HFFc6 (cell line): ENCODE results near the gene FREM1. TPM values are rescaled to one million over a fixed set of nuclear protein-coding genes. Genes with fewer than 3 reads are reported as not detected.

Experiments used
- DNase-seq: peaks from one replicate; pipeline ENCODE4 v3.0.0-alpha.2; 2018
- H3K27ac Mint-ChIP-seq: 2 replicates; pipeline ENCODE4 v1.8.0; 2020; ENCODE audit warnings: mild to moderate bottlenecking, mixed read lengths
- H3K27me3 Mint-ChIP-seq: 2 replicates; pipeline ENCODE4 v1.8.0; 2021; ENCODE audit warnings: mild to moderate bottlenecking, moderate library complexity, mixed read lengths; ENCODE audit not compliant: insufficient read depth
- H3K36me3 Mint-ChIP-seq: 2 replicates; pipeline ENCODE4 v1.8.0; 2021; ENCODE audit warnings: low read depth, mixed read lengths
- H3K4me1 Mint-ChIP-seq: 2 replicates; pipeline ENCODE4 v1.8.0; 2020; ENCODE audit warnings: low read depth, mixed read lengths
- H3K4me3 Mint-ChIP-seq: 2 replicates; pipeline ENCODE4 v1.8.0; 2020; ENCODE audit warnings: mild to moderate bottlenecking, moderate library complexity, mixed read lengths
- H3K9me3 Mint-ChIP-seq: 2 replicates; pipeline ENCODE4 v1.8.0; 2020; ENCODE audit warnings: mild to moderate bottlenecking, mixed read lengths
- CTCF ChIP-seq: fragments of 200-600 bp; sonication (generic); IDR thresholded peaks from 2 replicates; pipeline ENCODE4 v1.5.0; 2021; ENCODE audit warnings: antibody characterized with exemption, mild to moderate bottlenecking
- total RNA-seq, 6 experiments: library from RNA; stranded (reverse); fragmentation: NEBNext Ultra II Directional; extraction: Animal tissue kit (Norgen Biotek cat#: 25700); gene quantifications; 2 replicates in 1 of 6; 3 replicates in 5 of 6; pipeline ENCODE4 v1.2.3, GENCODE V29; 2021

FREM1 gene
- total RNA-seq, 6 experiments from 2014 or later = 0.03 to 0.16 (median 0.06) TPM; not detected in 2

DNA sequence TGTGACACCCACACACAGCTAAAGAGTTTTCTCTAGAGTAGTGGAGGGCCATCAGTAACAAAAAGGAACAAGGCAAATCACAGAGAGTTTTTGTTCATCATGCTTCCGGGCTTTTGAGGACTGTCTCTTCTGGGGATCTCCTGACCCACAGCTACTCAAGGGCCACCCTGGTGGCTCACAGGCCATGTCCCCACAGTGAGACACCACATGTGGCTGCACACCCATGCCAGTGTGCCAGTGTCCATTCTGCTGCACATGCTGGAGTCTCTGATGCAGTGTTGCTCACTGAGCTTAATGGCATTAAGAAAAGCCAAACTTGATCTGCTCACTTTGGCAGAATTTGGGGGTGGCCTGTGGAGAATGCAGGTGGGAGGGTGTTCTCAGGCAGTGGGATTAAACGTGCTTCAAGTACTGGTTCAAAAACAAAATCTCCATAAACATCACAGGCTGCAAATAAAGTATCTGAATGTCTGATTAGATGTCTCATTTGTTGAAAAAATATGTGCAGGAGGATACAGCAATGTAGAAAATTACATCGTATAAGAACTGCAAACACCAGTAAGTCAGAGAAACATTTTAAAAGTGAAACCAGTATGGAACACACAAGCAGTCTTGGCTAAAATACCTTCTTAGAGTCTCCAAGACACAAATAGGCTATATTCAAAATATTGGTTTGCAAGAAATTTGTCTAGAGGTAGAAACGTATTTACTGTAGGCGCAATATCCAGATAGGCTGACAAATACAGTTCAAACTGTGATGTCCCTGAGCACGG lies 11.0 kb downstream of the FREM1 start:
- Mint-ChIP-seq H3K36me3 (no peaks in the 10 kb centered on the region), H3K27me3 (no peaks in the 10 kb centered on the region), H3K9me3 (peaks cover 24% of the 10 kb centered on the region), H3K27ac (no peak overlapping the region), H3K4me1 (no peaks in the 10 kb centered on the region), H3K4me3 (no peak overlapping the region)
- no peak for TF ChIP-seq CTCF
- DNase-seq = no peak

DNA sequence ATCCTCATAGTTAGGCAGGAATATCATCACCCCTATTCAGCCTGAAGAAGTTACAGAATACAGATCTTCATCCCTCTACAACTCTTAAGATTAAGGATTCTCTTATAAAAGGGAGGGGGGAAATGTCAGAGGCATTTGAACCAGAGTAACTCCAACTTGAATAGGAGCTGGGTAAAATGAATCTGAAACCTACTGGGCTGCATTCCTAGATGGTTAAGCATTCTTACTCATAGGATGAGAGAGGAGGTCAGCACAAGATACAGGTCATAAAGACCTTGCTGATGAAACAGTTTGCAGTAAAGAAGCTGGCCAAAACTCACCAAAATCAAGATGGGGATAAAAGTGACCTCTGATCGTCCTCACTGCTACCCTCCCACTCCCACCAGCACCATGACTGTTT lies 14.4 kb downstream of the FREM1 start:
- TF ChIP-seq CTCF = no peak
- Mint-ChIP-seq H3K9me3 (peaks cover 33% of the 10 kb centered on the region), H3K4me1 (no peaks in the 10 kb centered on the region), H3K27me3 (no peaks in the 10 kb centered on the region), H3K36me3 (no peaks in the 10 kb centered on the region), H3K27ac (no peak overlapping the region), H3K4me3 (no peak overlapping the region)
- no peak for DNase-seq

DNA sequence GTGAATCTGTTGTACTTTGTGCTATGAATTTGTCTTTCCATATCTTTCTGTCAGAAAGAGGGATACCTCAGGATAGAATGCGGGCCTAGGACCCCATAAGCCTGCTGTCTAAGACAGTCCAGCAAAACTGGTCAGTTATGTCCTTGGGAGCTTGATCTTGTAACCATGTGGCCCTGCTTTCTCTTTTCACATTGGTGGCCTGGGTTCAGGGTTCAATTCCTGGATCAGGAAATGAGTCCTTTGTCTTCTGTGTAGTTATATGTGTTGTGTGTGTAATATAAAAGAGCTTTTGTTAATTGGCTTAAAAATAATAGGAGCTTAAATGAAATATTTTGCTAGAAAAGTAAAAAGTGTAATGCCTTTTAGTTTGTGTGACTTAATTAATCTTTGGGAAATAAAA lies 16.9 kb downstream of the FREM1 start:
- H3K4me1 Mint-ChIP-seq = no peaks in the 10 kb centered on the region
- no peak for TF ChIP-seq CTCF
- no peaks in the 10 kb centered on the region for H3K27me3 Mint-ChIP-seq
- no peak overlapping the region for H3K4me3 Mint-ChIP-seq
- H3K9me3 Mint-ChIP-seq = peaks cover 30% of the 10 kb centered on the region
- no peak overlapping the region for H3K27ac Mint-ChIP-seq
- no peak for DNase-seq
- H3K36me3 Mint-ChIP-seq = no peaks in the 10 kb centered on the region

DNA sequence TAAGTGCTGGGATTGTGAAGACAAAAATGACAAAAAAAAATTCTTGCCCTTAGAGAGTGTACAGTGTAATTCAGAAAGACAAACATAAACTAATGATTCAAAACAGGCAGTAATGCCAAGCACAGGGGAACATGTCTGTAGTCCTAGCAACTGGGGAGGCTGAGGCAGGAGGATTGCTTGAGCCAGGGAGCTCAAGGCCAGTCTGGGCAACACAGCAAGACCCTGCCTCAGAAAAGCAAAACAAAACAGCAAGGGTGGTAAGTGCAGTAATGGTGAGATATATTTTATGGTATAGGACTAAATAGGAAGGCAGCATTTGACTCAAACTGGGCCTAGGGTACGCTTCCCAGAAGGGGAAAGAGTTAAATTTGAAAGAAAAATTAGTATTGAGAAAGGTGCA lies 18.9 kb downstream of the FREM1 start:
- Mint-ChIP-seq H3K36me3 (no peaks in the 10 kb centered on the region), H3K4me1 (no peaks in the 10 kb centered on the region), H3K9me3 (peaks cover 30% of the 10 kb centered on the region), H3K27me3 (no peaks in the 10 kb centered on the region), H3K27ac (no peak overlapping the region), H3K4me3 (no peak overlapping the region)
- DNase-seq = no peak
- TF ChIP-seq CTCF = no peak

GRCh38 chr9:14889451-14889850 lies 20.8 kb downstream of the FREM1 start:
- no peaks in the 10 kb centered on the region for H3K36me3 Mint-ChIP-seq
- TF ChIP-seq CTCF = no peak
- no peaks in the 10 kb centered on the region for H3K27me3 Mint-ChIP-seq
- H3K27ac Mint-ChIP-seq = no peak overlapping the region
- DNase-seq = no peak
- no peak overlapping the region for H3K4me3 Mint-ChIP-seq
- H3K9me3 Mint-ChIP-seq = peaks cover 26% of the 10 kb centered on the region
- H3K4me1 Mint-ChIP-seq = no peaks in the 10 kb centered on the region
